Endothelial cell of umbilical vein (primary cell): Measurements from ENCODE around the gene SMR3A. TPM values are rescaled to one million over a fixed set of nuclear protein-coding genes. Genes with fewer than 3 reads are reported as not detected.

Experiments
- BruUV-seq: library from RNA; stranded (reverse); fragments of 400-500 nt; replicated peaks from 2 replicates; lab custom pipeline; 2021; lab: Mats Ljungman, UMichigan
- CTCF ChIA-PET: fragments of 300-600, 350-600 bp; sonication (Branson Sonifier 250); formaldehyde crosslinking; loops from one replicate; lab custom pipeline; 2021; ENCODE audit warnings: antibody characterized with exemption, inconsistent platforms; lab: Charles Lee
- POLR2A ChIA-PET: fragments of 300-600, 350-600 bp; sonication (Branson Sonifier 250); formaldehyde crosslinking; loops from one replicate; lab custom pipeline; 2021; ENCODE audit warnings: antibody characterized with exemption, inconsistent platforms; lab: Charles Lee
- DNase-seq: peaks from one replicate; pipeline ENCODE4 v3.0.0-alpha.2; 2011; ENCODE audit warnings: low read depth, low spot score
- FAIRE-seq: peaks from 2 replicates; lab custom pipeline; 2011; peaks lifted over from hg19 to GRCh38; lab: Jason Lieb, UNC
- H2AFZ ChIP-seq: 2 replicates; pipeline ENCODE4 v1.6.0; 2012; ENCODE audit warnings: low read depth, low read length, control low read depth, inconsistent platforms
- H3K27ac ChIP-seq: 2 replicates; pipeline ENCODE4 v1.5.1; 2011; ENCODE audit warnings: low read depth, mild to moderate bottlenecking, control low read depth, low read length, moderate library complexity; ENCODE audit not compliant: insufficient read depth
- H3K27me3 ChIP-seq, 2 experiments: 2 replicates each; pipeline versions ENCODE4 v1.6.0 to v1.6.1; 2011; ENCODE audit warnings: low read length in 2 of 2, mixed read lengths in 1 of 2; ENCODE audit not compliant: control insufficient read depth in 2 of 2, insufficient read depth in 2 of 2
- H3K36me3 ChIP-seq, 2 experiments: 2 replicates in 1 of 2; 3 replicates in 1 of 2; pipeline ENCODE4 v1.5.1; 2011; ENCODE audit warnings: low read length in 2 of 2, mild to moderate bottlenecking in 1 of 2, moderate library complexity in 1 of 2; ENCODE audit not compliant: control insufficient read depth in 2 of 2, insufficient read depth in 2 of 2; ENCODE audit errors: extremely low read depth in 1 of 2
- H3K4me1 ChIP-seq: 3 replicates; pipeline ENCODE4 v1.5.1; 2011; ENCODE audit warnings: mild to moderate bottlenecking, low read length; ENCODE audit not compliant: control insufficient read depth, insufficient read depth; ENCODE audit errors: extremely low read depth
- H3K4me2 ChIP-seq: 2 replicates; pipeline ENCODE4 v1.6.1; 2011; ENCODE audit warnings: low read length, control low read depth, mixed read lengths; ENCODE audit not compliant: insufficient read depth
- H3K4me3 ChIP-seq, 3 experiments: fragments of 200-600 bp in 1 of 3; sonication (generic), shearing (Covaris generic) in 1 of 3; replicated peaks in 1 of 3; 2 replicates each; pipeline ENCODE4 v1.5.1; 2011 to 2016; ENCODE audit warnings: control low read depth in 3 of 3, low read length in 3 of 3, mild to moderate bottlenecking in 2 of 3, inconsistent platforms in 1 of 3, low read depth in 1 of 3, moderate library complexity in 1 of 3; ENCODE audit not compliant: insufficient read depth in 1 of 3
- H3K79me2 ChIP-seq: 2 replicates; pipeline ENCODE4 v1.6.0; 2012; ENCODE audit warnings: low read length, inconsistent platforms; ENCODE audit not compliant: control insufficient read depth, insufficient read depth
- H3K9ac ChIP-seq: replicated peaks from 2 replicates; pipeline ENCODE3; 2011; ENCODE audit warnings: low read length, control low read depth; ENCODE audit not compliant: insufficient read depth; ENCODE audit errors: extremely low read depth
- H3K9me1 ChIP-seq: replicated peaks from 3 replicates; pipeline ENCODE4 v1.6.0; 2011; ENCODE audit warnings: mild to moderate bottlenecking, low read length; ENCODE audit not compliant: control insufficient read depth, insufficient read depth; ENCODE audit errors: extremely low read depth
- H3K9me3 ChIP-seq: replicated peaks from 2 replicates; pipeline ENCODE4 v1.5.1; 2012; ENCODE audit warnings: low read length, inconsistent platforms; ENCODE audit not compliant: control insufficient read depth, insufficient read depth
- H4K20me1 ChIP-seq: replicated peaks from 2 replicates; pipeline ENCODE3; 2011; ENCODE audit warnings: mild to moderate bottlenecking, low read length; ENCODE audit not compliant: control insufficient read depth, insufficient read depth; ENCODE audit errors: extremely low read depth
- EZH2 ChIP-seq: IDR thresholded peaks from 2 replicates; pipeline ENCODE4 v1.6.1; 2012; ENCODE audit warnings: borderline replicate concordance, low read depth, mild to moderate bottlenecking, moderate library complexity, low read length, inconsistent platforms; ENCODE audit not compliant: severe bottlenecking
- FOS ChIP-seq: IDR thresholded peaks from 2 replicates; pipeline ENCODE4 v1.6.1; 2011; ENCODE audit warnings: mild to moderate bottlenecking, low read length, moderate library complexity, borderline replicate concordance; ENCODE audit not compliant: insufficient read depth
- GATA2 ChIP-seq: IDR thresholded peaks from 2 replicates; pipeline ENCODE4 v1.7.0; 2011; ENCODE audit warnings: low read depth, mild to moderate bottlenecking, moderate library complexity, mixed read lengths, low read length; ENCODE audit not compliant: insufficient read length, insufficient read depth
- JUN ChIP-seq: IDR thresholded peaks from 2 replicates; pipeline ENCODE4 v1.6.1; 2011; ENCODE audit warnings: borderline replicate concordance, low read depth; ENCODE audit not compliant: insufficient read length, insufficient read depth
- MYC ChIP-seq: IDR thresholded peaks from one replicate; pipeline ENCODE4 v1.6.1; 2011; ENCODE audit warnings: mild to moderate bottlenecking, low read depth, low read length
- POLR2A ChIP-seq: IDR thresholded peaks from 2 replicates; pipeline ENCODE4 v1.6.1; 2012; ENCODE audit warnings: low read depth, mild to moderate bottlenecking, control low read depth, low read length
- POLR2AphosphoS5 ChIP-seq: IDR thresholded peaks from 2 replicates; pipeline ENCODE4 v1.6.1; 2012; ENCODE audit warnings: low read depth, mild to moderate bottlenecking, control low read depth, low read length, moderate library complexity; ENCODE audit not compliant: insufficient read depth
- dilution Hi-C: fragments of 300-500 bp; cut with MboI; formaldehyde crosslinking; loops from one replicate; pipeline ENCODE4 v1.15.0; 2019; ENCODE audit warnings: low sequenced_read_pairs; ENCODE audit not compliant: extremely low pct_ligation_motif_present
- intact Hi-C: fragments of 100-400 bp; cut with micrococcal nuclease; formaldehyde crosslinking; loops from one replicate; pipeline ENCODE4 v1.10.0; 2022
- polyA plus RNA-seq, 4 experiments: library from polyadenylated mRNA; depleted of rRNA in 3 of 4; stranded (reverse) in 3 of 4; unstranded in 1 of 4; fragments of >200 nt; gene quantifications; 2 replicates each; pipeline versions ENCODE4 v1.2.1 to v1.2.3, GENCODE V29; 2011 to 2012; ENCODE audit warnings: missing spikeins in 1 of 4
- total RNA-seq: library from RNA; stranded (reverse); gene quantifications from 2 replicates; pipeline ENCODE4 v1.2.3, GENCODE V29; 2021
- TF ChIP-seq, protein P1 (sequence below): IDR thresholded peaks from 2 replicates; pipeline ENCODE4 v1.6.1; 2011; ENCODE audit not compliant: insufficient read depth, insufficient read length
- TF ChIP-seq, protein P2 (sequence below), 2 donors: IDR thresholded peaks; 1 replicate in 1 of 2; 2 replicates in 1 of 2; pipeline ENCODE4 v1.5.1; 2011; ENCODE audit warnings: low read length in 2 of 2, mild to moderate bottlenecking in 2 of 2, moderate library complexity in 2 of 2, control low read depth in 1 of 2, inconsistent platforms in 1 of 2, low read depth in 1 of 2; ENCODE audit not compliant: insufficient read depth in 1 of 2; ENCODE audit errors: extremely low read depth in 1 of 2

Gene SMR3A
- total and polyA plus RNA-seq, 2 donors (not counting 3 experiments of a cell fraction or from before 2014, with no cell fraction given) = not detected

DNA sequence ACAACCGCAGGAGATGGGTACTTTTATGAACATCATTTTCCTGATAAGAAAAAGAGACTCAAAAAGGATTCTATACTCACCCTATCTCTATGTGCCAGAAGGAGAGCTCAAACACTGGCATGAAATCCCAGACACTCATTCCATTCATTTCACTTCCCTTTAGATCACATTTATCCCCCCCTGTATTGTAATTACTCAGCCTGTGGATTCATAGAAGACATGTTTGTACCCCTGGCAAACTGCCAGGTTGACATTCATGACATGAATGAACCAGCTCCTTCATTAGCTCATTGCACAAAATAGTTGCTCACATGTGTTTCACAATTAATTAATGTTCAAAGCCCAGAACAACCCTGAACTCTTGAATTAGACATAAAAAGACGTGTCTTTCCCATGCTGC is 4.9 kb downstream of the SMR3A start:
- no peaks in the 10 kb centered on the region for H3K79me2 ChIP-seq
- no peaks in the 10 kb centered on the region for H3K9me3 ChIP-seq
- no peaks in the 10 kb centered on the region for H3K27me3 ChIP-seq
- CTCF ChIA-PET = no interaction called here
- TF ChIP-seq FOS (no peak), GATA2 (no peak), POLR2AphosphoS5 (no peak), JUN (no peak), POLR2A (no peak), EZH2 (no peak), MYC (no peak)
- TF ChIP-seq, protein P1, sequence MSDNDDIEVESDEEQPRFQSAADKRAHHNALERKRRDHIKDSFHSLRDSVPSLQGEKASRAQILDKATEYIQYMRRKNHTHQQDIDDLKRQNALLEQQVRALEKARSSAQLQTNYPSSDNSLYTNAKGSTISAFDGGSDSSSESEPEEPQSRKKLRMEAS = no peak
- TF ChIP-seq, protein P2, sequence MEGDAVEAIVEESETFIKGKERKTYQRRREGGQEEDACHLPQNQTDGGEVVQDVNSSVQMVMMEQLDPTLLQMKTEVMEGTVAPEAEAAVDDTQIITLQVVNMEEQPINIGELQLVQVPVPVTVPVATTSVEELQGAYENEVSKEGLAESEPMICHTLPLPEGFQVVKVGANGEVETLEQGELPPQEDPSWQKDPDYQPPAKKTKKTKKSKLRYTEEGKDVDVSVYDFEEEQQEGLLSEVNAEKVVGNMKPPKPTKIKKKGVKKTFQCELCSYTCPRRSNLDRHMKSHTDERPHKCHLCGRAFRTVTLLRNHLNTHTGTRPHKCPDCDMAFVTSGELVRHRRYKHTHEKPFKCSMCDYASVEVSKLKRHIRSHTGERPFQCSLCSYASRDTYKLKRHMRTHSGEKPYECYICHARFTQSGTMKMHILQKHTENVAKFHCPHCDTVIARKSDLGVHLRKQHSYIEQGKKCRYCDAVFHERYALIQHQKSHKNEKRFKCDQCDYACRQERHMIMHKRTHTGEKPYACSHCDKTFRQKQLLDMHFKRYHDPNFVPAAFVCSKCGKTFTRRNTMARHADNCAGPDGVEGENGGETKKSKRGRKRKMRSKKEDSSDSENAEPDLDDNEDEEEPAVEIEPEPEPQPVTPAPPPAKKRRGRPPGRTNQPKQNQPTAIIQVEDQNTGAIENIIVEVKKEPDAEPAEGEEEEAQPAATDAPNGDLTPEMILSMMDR (IDR thresholded peaks at IDR 0.05; ENCODE audit: extremely low read depth in 1 of 2, insufficient read depth in 1 of 2, low read depth in 1 of 2, low read length in 2 of 2) = no peak
- H3K36me3 ChIP-seq = no peaks in the 10 kb centered on the region
- no peaks in the 10 kb centered on the region for H3K4me1 ChIP-seq
- BruUV-seq = no TSS peak
- H3K9ac ChIP-seq = no peak overlapping the region
- no peaks in the 10 kb centered on the region for H3K9me1 ChIP-seq
- H4K20me1 ChIP-seq = no peaks in the 10 kb centered on the region
- intact Hi-C loops = no loop called here
- POLR2A ChIA-PET = no interaction called here
- H3K4me2 ChIP-seq = no peak overlapping the region
- no peak overlapping the region for H2AFZ ChIP-seq
- no peak overlapping the region for H3K27ac ChIP-seq
- no peak for DNase-seq
- dilution Hi-C loops = no loop called here
- H3K4me3 ChIP-seq = no peak overlapping the region
- no peak for FAIRE-seq
